CD4-positive, alpha-beta T cell treated with Interferon gamma for 1 hour (primary cell): ENCODE measurements around the gene LGALS7.
A peak's percentile ranks its signal among the peaks of the same experiment; 100 is the strongest.
"Not testable (repeated sequence)": the region's sequence is repeated elsewhere in the genome, so short reads cannot be mapped to it uniquely, and the experiment has no call there.

Source experiments
- DNase-seq: peaks from one replicate; pipeline ENCODE4 v3.0.0-alpha.2; 2020

The LGALS7 gene

DNA sequence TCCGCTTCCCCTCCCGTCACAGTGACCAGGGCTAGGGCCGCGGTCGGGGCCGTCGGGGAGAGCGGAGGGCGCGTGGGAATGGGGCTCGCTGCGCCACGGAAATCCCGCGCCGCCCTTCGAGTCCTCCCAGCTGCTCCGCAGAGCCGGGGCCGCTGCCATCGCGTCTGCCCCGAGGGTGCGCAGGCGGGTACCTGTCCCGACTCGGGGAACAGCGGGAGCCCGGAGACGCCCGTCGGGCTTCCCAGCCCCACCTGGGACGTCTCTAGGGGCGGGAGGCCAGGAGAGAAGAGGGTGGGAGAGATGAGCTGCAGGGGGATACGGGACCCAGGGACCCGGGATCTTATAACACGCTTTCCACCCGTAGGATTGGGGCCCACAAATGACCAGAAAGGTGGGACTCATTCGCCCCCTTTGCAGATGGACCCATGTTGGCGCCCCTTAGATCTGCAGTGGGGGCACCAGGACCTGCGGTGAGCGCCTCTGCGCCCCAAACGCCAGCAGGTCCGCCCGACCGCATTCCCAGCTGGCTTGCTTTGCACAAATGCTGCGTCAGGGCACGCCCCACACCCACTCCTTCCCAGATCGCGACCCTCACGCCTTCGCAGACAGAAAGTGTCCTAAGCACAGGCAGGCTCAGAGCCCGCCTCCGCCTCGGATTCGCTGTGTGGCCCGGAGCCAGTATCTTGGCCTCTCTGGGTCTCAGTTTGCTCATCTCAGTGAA lies 2.9 kb downstream of the LGALS7 start:
- not testable (repeated sequence) for DNase-seq

DNA sequence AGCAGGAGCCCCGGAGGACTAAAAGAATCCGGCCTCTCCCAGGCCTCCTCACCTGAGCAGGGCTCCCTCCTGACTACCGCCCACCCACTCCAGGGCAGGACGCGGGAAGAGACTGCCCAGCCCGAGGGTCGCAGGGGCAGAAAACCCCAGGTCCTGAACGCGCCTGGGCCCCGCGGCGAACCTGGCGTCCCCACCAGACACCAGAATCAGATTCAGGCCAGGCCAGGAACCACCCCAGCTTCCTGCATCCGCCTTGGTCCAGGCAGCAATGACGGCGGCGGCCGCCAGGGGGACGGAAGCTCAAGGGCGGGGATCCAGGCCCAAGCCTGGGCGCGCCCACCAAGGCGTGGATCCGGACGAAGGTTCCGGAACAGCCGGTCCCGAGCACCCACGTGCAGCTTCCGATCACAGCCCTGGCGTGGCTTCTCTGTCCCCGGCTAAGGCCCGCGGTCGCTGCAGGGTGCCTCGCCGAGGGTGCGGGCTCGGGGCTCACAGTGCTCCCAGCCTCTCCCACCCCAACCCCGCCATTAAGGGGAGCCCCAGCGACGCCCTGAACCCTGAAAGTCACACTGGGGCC lies 3.6 kb downstream of the LGALS7 start:
- DNase-seq = peak; percentile 88

DNA sequence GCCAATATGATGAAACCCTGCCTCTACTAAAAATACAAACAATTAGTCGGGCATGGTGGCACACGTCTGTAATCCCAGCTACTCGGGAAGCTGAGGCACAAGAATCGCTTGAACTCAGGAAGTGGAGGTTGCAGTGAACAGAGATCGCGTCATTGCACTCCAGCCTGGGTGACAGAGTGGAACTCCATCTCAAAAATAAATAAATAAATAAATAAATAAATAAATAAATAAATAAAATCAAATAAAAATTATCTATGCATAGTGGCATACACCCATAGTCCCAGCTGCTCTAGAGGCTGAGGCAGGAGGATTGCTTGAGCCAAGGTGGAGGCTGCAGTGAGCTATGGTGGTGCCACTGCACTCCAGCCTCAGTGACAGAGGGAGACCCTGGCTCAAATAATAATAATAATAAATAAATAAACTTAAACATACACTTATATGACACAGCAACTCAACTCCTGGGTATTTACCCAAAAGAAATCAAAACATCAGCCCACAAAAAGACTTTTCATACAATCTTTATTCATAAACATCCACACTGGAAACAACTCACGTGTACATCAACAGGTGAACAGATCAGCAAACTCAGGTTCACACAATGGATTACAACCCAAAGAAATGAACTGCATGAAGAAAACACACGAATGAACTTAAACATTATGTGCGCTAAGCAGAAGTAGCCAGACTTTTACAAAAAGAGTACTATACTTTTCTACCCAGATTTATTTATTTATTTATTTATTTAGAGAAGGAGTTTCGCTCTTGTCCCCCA lies 6.9 kb downstream of the LGALS7 start:
- no peak for DNase-seq

DNA sequence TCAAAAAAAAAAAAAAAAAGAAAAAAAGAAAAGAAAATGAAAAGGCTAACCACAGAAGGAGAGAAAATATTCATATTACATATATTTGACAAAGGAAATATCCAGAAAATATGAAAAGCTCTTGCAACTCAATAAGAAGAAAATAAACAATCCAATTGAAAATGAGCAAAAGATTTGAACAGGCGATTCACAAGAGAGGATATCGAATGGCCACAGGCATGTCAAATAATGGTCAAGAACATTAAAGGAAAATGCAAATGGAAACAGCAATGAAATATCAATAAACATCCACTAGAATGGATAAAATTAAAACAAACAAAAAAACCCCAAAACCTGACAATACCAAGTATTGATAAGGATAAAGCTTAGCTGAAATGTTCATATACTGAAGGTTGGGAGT lies 8.1 kb downstream of the LGALS7 start:
- no peak for DNase-seq

DNA sequence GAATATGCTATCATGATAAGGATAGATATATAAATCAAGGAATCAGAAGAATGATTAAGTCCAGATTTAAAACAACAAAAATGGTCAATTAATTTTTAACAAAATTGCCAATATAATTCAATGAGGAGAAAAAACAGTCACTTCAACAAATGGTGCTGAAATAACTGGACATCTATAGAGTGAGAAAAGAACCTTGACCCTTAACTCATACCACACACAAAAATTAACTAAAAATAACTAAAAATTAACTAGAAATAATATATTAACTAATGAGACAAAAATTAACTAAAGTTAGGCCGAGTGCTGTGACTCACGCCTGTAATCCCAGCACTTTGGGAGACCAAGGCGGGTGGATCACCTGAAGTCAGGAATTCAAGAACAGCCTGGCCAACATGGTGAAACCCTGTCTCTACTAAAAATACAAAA lies 9.5 kb downstream of the LGALS7 start:
- no peak for DNase-seq

GRCh38 chr19:38761884-38762389 lies 11.4 kb downstream of the LGALS7 start:
- not testable (repeated sequence) for DNase-seq

DNA sequence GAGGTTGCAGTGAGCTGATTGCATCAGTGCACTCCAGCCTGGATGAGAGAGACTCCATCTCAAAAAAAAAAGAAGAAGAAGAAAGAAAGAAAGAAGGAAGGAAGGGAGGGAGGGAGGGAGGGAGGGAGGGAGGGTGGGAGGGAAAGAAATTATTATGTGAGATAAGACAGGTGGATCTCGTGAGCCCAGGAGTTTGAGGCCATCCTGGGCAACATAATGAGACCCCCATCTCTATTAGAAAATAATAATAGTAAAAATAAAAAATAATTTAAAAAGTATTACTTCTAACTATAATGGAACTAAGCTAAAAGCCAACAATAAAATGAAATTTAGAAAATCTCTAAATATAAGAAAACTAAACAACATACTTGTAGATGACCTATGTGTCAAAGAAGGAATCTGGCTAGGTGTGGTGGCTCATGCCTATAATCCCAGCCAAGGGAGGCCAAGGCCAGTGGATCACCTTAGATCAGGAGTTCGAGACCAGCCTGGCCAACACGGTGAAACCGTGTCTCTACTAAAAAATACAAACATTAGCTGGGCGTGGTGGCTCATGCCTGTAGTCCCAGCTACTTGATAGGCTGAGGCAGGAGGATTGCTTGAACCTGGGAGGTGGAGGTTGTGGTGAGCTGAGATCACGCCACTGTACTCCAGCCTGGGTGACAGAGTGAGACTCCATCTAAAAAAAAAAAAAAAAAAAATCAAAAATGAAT lies 12.4 kb downstream of the LGALS7 start:
- DNase-seq = not testable (repeated sequence)

DNA sequence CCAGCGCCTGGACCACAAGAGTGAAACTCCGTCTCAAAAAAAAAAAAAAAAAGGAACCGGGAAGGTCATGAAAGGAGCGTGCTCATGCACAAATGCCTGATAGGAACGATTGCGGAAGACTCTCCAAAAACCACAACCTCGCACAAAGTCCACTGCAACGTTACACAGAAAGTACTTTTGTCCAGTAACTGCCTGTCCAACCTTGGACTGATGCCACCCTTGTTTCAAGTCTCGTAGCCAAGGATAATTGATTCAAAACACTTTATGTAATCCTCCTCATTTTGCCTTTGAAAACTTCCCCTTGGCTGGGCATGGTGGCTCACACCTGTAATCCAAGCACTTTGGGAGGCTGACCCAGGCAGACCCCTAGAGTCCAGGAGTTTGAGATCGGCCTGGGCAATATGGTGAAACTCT lies 13.7 kb downstream of the LGALS7 start:
- DNase-seq = no peak

DNA sequence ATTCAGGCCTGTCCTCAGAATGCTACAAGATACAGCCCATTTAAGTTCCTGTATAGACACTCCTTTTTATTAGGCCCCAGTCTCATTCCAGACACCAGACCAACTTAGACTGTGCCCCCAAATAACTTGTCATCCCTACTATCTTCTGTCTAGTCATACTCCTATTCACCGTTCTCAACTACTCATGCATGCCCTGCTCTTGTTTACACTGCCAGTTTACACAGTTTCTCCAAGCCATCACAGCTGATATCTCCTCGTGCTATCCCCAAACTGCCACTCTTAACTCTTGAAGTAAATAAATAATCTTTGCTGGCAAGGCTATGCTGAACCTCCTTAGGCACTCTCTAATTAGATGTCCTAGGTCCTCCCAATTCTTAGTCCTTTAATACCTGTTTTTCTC lies 19.1 kb downstream of the LGALS7 start:
- DNase-seq = not testable (repeated sequence)

GRCh38 chr19:38753783-38754182 lies 19.5 kb downstream of the LGALS7 start:
- not testable (repeated sequence) for DNase-seq

- DNase-seq = no peak
These were observed 28.0 kb downstream of the LGALS7 start for GRCh38 chr19:38745316-38745715.

DNA sequence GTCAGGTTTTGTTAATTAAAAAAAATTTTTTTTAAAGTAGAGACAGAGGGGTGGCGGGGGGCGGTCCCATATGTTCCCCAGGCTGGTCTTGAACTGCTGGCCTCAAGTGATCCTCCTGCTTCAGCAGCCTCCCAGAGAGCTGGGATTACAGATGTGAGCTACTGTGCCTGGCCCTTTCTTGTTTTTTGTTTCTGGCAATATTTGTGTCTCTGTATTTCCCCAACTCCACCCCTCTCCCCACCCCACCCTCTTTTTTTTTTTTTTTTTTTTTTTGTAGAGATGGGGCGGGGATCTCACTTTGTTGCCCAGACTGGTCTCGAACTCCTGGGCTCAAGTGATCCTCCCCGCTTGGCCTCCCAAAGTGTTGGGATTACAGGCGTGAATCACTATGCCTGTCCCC lies 28.4 kb downstream of the LGALS7 start:
- no peak for DNase-seq

DNA sequence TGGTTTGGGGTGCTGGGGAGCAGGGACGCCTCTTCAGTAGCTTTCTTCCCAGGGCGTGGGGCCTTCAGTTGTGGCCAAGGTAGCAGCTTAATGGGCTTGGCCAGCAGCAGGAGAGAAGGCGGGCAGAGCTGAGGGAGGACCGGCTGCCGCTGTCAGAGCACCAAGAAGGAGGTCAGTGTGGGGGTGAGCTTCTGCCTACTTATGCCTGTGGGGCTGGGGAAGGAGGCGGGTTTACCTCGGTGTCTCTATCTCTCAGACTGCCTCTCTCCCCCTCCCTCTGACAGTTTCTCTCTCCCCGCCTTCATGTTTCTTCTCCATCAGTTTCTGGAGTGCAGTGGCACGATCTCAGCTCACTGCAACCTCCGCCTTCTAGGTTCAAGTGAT lies 29.0 kb downstream of the LGALS7 start, which contains the start of gene CAPN12:
CAPN12 (minus strand) TSS at position 177 of the 384 bp plus-strand sequence. CDS start 309 bp downstream, outside the sequence.
- no peak for DNase-seq

- no peak for DNase-seq
These were observed 29.7 kb downstream of the LGALS7 start for GRCh38 chr19:38743394-38744297.

DNA sequence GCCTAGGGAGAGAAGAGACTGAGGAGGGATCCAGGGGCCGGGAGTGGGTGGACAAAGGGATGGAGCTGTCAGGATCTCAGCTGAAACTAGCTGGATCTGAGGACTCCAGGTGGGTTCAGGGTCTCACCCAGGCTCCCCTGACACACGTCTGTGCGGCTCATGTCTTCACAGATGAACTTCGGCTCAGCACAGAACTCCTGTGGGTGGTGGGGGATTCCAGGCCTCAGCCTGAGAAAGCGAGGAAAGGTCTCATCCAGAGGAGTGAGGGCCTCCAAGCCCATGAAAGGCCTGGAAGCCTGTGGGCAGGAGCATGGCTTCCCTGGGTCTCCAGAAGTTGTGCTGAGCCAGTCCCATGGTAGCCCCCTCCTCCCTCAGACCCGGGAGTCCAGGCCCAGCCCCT lies 30.4 kb downstream of the LGALS7 start:
- no peak for DNase-seq

GRCh38 chr19:38742296-38742695 lies 31.0 kb downstream of the LGALS7 start:
- DNase-seq = no peak

- no peak for DNase-seq
These were observed 31.6 kb downstream of the LGALS7 start for GRCh38 chr19:38741670-38742069.

DNA sequence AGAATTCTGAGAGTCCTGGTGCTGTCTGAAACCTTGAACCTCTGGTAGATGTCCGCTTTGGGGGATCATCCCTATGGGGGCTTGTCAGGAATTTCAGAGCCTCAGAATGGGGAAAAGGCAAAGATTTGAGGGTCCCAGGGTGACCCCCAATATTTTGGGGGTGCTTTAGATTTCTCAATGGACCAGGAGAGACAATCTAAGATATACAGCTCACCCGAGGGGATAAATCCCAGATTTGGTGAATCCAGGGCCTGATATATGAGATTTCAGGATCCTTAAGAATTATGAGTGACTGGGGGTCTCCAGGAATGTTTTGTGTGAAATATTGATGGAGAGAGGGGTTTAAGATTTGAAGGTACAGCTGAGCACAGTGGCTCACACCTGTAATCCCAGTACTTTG lies 32.4 kb downstream of the LGALS7 start:
- no peak for DNase-seq

- no peak for DNase-seq
These were observed 33.1 kb downstream of the LGALS7 start for GRCh38 chr19:38740257-38740592.

- DNase-seq = no peak
These were observed 33.7 kb downstream of the LGALS7 start for GRCh38 chr19:38739440-38740256.
